SIG-M5 treated with dmso at 0.1 percent for 504 hours (cell line): ENCODE data around the gene ATXN2.

Experiments used
- DNase-seq: peaks from one replicate; lab custom pipeline; 2025; ENCODE audit not compliant: unreplicated experiment; lab: John Stamatoyannopoulos, UW

ATXN2 gene

DNA sequence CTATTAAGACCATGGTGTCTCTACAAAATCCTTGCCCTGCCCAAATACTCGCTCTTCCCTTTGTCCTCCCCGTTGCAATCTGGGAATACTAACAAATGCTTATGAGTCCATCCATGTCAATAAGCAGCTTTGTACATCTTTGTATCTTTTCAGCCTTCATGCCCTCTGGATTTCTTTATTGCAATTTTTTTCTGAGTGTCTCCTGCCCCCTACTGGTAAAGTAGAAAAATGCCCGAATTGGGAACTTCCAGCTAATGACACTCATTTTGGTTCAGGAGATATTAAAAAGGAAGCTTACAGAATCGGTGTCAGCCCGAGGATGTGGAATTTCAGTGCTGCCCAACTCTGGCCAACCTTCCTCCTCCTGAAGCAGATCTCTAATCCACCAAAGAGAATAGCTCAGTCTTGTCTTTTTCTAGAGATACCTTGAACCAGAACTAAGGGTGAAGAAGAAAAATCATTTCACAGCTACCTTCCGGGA, 147.4 kb downstream of the ATXN2 start:
- peak; percentile 80 for DNase-seq

- DNase-seq, result no peak
Observed at GRCh38 chr12:111451232-111451631, 147.9 kb downstream of the ATXN2 start.

DNA sequence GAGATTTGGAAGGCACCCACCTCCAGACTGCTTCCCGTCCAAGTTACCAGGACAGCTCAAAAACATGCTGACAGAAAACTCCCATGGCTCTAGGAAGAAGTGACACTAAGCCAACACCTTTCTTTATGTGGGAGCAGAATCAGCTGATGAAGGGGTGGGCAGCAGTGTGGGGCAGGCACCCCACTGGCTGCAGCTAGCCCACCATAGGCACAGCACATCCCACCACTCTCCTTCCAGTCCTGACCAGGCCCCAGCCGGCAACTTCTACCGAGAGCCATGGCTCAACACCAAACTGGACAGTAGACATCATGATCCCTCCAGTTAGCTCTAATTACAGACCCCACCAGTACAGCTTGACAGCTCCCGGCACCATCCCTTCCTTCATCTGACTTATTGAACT, 148.4 kb downstream of the ATXN2 start:
- no peak for DNase-seq

- DNase-seq, result no peak
Observed at GRCh38 chr12:111448846-111449790, 150.0 kb downstream of the ATXN2 start.

DNA sequence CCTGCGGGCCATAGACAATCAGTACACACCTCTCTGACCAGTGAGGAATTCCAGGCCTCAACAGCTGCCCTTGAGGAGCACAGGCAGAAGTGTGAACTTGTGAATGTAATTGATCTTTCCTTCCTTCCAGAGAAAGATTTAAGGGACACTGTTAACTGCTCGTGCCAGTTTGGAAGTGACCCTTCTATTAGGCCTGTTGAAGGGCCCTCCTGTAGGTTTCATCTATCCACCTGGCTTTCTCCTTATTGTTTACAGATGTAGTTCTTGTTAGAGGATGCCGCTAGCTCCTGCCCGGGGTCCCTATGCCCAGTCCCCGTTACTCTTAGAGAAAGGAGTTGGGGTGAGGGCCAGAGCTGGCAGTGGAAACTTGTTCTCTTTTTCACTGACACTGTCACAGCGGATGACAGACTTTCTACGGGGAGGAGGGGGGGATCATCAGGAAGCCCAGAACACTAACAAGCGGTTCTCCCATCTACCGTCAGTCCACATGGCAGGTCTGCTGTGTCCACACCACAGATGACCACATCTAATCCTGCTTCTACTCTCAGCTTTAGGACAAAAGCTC, 150.8 kb downstream of the ATXN2 start:
- no peak for DNase-seq

- no peak for DNase-seq
Observed at GRCh38 chr12:111447571-111448265, 151.4 kb downstream of the ATXN2 start.

- no peak for DNase-seq
Observed at GRCh38 chr12:111446631-111447570, 152.2 kb downstream of the ATXN2 start.

GRCh38 chr12:111445726-111446581, 153.2 kb downstream of the ATXN2 start:
- no peak for DNase-seq

GRCh38 chr12:111444925-111445725, 154.0 kb downstream of the ATXN2 start:
- peak; percentile 89 for DNase-seq

DNA sequence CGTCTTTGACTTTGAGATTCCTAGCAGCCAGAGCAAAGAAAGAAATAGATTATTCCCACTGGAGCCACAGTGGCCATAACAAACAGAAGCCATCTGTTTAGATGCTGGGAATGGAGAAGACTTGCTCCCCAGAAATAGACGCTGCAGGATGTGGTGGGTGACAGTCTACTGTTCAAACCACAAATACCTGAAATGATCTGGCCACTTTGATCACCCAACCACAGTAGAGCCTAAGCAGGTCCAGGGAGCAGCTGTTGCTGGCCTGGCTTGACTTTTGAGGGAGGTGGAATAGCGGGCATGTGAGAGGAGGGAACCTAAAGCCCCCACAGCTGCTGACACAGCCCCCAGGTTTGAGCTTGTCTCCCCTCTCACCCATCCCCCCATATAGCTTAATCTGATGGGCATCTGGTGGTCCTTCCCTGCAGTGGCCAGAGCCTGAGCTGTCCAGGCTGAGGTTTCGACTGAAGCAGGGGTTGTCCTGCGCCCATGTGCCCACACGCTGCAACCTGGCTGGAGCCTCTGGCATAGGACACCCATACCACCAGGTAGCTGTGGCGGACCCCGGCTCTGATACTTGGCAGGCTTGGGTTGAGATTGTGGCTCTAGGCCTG, 154.7 kb downstream of the ATXN2 start:
- no peak for DNase-seq

DNA sequence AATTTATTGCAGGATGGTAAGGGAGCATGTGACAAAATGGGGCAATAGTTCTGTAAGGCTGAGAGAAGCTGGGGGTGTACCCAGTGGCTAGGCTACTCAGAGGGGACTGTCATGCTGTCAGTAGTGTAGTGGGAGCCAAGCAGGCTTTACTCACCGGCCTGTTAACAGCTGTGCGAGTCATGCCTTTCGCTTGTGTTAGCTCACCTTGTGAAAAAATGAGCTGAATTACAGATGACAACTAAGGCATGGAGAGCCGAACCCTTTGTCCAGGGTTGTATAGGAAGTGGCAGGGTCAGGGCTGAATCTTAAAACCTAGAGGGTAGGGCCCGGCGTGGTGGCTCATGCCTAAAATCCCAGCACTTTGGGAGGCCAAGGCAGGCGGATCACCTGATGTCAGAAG, 155.5 kb downstream of the ATXN2 start:
- peak; percentile 48 for DNase-seq

- no peak for DNase-seq
Observed at GRCh38 chr12:111443086-111443485, 156.0 kb downstream of the ATXN2 start.

DNA sequence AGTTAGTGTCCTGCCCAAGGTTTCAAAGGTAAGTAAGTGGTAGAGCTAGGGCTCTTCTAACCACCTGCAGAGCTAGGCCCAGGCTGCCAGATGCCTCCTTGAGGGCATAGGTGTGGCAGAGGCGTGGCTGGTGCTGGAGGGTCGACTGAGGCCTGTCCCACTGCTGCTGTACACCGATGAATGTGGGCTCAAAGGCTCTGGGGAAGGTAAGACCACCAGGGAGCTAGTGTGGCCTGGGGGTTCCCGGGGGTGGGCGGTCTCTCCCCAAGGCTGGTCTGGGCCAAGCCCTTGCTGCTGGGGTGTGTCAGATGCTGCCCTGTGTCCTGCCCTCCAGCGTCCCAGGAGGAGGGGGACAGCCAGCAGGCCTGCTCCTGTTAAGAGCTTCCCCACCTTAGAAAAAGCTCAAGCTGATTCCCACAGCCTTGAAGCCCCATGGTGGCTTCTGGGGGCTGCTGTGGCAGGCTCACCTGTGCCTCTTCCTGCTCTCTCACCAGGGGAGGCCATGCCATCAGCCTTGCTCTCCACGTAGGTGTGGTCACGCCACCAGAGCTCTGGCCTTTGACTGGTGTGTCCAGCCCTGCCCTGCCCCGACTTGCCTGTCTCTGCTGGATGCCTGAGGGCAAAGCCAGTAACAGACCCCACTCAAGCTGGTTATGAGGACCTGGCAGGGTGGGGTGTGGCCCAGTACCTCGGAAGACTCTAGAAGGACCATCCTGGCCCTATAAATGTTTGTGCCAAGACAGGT, 156.6 kb downstream of the ATXN2 start:
- no peak for DNase-seq

DNA sequence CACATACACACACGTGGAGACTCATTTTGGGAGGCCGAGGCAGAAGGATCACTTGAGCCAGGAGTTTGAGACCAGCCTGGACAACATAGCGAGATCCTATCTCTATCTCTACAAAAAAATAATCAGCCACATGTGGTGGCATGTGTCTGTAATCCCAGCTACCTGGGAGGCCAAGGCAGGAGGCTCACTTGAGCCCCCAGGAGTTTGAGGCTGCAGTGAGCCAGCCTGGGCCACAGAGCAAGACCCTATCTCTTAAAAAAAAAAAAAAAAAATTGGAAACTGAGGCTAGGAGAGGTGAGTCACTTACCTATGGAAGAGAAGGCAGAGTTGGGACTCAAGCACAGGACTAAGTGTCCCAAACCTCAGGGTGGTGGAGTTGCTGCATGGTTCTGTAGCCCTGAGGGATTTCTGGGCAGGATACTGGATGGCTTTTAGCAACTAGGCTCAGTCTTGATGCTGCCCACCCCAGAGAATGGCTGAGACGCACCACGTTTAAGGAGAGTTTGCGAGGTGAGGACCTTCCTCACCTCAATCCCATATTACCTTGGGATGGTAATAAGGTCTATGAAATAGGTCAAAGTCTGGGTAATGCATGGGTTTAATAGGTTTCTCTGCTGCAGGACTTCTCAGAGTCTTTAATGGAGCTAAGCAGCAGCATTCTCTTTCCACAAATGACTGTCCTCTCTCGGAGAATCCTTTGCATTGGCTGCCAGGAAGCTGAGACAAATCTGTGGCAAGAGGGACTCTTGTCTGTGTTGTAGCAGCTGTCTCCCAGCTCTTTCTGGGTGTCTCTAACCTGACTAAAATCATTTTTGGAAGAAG, 157.8 kb downstream of the ATXN2 start:
- no peak for DNase-seq

- no peak for DNase-seq
Observed at GRCh38 chr12:111440631-111441030, 158.5 kb downstream of the ATXN2 start.

DNA sequence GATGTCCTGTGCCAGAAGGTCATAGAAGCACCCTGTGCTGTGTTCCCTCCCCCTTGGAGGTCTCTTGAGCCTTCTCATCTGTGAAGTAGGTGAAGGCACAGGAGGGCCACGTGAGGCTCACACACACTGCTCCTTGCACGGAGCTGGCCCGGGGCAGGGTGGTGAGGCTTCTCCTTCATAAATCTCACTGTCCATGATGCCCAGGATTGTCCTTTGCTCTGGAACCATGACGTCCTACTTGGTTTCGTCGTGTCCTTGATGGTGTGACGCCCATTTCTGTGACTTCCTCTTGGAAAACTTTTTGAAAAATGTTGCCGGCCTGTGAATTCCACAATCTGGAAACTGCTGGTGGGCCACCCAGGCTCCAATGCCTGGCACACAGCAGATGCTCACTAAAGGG, 159.0 kb downstream of the ATXN2 start:
- no peak for DNase-seq

GRCh38 chr12:111439657-111440151, 159.4 kb downstream of the ATXN2 start:
- no peak for DNase-seq
